OCI-M2 (cell line): ENCODE results near the gene REXO2.

Source experiments
- DNase-seq: peaks from one replicate; lab custom pipeline; 2025; ENCODE audit not compliant: unreplicated experiment; lab: John Stamatoyannopoulos, UW

The REXO2 gene

DNA sequence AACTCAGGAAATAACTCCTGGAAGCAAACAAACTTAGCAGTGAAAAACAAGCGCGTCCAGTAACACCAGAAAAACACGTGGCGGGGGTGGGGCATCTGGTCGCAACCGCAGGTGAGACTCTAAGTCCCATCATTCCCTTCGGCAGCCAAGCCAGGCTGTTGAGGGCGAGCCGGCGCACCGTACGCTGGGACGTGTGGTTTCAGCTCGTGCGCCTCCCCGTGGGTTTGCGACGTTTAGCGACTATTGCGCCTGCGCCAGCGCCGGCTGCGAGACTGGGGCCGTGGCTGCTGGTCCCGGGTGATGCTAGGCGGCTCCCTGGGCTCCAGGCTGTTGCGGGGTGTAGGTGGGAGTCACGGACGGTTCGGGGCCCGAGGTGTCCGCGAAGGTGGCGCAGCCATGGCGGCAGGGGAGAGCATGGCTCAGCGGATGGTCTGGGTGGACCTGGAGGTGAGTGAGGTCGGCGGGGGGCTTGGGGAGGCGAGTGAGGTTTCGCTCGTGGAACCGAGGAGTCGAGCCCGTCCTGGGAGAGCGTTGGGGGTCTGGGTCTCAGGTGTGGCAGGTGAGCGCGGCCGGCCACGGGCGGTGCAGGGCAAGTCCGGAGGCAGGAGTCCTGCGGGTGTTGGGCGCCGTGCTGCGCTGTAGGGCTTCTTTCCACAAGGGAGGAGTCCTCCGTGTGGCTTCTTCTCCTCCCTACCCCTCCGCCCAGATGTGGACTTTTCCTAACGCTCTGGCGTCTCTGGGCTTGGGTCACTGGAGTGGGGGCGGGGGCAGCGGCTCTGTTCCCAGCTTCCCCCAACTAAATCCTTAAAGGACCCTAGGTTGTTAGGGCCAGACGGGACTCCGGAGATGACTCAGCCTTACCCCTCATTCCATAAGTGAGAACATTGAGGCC, at the start of gene REXO2:
TSS of gene REXO2 (plus strand) at position 239 of the 892 bp plus-strand sequence. CDS start at position 301, 62 bp downstream.
- peak; percentile 13 for DNase-seq

DNA sequence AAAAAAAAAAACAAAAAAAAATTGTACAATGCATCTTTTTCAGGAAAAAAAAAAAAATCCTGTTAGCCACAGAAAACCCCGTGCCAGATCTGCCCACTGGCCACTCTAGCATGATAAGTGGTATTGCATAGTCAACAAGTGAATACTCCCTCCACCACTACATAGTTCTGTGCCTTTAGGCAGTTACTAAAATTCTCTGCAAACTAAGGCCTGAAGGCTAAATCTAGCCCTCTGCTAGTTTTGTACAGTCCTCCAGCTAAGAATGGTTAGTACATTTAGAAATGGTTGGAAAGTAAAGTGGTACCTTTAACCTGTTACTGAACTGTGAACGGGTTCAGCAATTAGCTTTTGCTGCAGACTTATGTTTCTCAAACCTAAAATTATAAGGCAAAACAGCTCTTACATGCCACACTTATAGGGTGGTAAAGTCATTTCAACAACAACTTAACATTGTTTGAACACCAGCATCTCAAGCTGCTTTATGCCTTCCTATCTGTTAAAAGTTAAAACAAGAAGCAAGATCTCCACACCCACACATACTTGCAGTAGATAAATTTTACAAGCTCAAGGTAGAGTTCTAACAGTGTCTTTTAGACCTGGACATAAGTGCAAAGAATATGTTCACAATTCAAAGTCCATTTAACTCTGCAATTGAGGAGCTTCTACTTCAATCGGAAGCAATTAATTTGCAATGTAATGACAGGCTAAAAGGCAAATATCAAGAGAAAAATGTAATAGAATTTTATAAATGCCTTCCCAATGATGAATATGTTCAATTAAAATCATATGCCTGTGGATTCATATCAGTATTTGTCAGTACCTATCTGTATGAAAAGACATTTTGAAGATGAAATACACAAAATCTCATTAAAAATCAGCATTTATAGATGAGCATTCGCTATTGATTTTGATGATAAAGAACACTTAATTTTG, 46.3 kb upstream of the REXO2 start:
- DNase-seq, result no peak

DNA sequence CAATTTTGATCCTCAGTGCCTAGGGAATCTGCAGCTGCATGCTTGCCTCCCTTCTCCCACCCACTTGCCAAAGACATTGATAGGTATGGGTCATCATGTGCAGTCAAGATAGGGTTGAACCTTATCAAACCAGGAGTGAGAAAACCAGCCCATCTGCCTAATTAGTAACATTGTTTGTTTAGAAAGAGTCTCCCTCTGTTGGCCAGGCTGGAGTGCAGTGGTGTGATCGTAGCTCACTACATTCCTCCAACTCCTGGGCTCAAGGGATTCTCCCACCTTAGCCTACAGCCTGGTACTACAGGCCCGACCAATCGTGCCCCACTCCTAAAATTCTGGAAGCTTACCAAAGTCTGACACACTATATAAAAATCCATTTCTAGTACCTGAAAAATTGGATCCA, 43.5 kb upstream of the REXO2 start:
- DNase-seq, result no peak

DNA sequence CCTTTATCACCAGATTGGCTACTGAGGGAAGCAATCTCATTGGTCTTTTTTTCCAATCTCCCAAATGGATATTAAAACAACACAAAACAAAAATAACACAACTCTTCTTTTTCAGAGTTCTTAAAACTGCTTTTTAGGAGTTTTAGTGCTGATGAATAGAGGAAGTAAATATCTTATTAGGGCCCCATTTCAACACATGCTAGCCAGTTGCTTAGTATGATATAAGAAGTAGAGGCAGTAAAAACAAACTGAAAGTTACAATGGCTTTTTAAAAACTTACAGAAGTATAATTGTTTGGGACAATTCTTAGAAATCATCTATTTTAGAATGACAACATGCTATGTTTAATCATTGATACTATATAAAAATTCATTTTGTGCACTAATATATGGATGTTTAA, 42.4 kb upstream of the REXO2 start:
- DNase-seq, result no peak

DNA sequence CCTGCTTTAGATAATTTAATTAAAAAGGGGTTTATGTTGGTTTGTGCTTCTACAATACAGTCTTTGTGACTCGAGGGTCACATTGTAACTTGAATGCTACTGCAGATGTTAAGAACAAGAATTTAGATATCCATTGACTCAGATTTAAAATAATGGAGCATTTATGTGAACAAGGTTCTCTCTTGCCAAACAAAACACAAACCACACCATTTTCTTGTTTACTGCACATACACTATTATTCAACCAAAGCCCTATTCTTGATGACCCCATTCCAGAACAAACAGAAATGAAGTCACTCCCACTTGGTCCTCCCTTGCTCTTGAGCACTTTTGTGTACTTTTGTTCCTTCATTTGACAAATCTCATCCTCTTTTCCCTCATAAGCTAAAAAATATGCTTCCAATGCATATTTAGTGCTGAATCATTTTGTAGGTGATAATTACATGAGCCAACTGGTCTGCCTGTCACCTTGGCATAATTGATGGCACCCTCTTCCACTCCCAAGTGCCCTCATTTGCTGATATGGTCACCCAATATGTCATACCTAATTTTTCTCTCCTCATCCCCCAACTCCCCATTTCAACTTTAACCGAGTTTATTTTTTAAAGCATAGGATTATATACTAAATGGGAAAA, 41.8 kb upstream of the REXO2 start:
- DNase-seq, result no peak

DNA sequence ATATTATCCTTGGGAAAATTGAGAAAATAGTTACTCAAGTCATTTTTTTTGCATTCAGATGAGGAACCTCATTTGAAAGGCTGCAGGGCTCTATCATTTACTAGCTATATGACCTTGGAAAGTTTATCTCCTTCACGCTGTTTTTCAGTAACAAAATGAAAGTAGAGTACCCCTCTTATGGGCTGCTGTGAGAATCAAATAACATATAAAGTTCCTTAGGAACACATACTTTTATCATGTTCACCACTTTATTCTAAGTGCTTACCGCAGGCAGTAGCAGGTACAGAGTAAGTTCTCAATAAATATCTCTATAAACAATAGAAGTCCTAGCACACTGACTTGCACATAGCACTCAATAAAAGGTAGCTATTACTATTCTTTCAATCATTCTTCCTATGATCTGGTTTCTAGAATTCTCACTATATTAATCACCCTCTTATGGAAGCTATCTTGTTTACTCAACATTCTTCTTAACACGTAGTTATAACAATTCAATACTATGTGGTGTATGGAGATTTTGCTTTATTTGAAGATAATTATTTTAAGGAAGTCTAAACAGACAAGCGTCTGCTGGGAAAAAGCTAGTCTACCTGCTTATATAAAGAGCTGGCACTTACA, 40.9 kb upstream of the REXO2 start:
- DNase-seq, result no peak

DNA sequence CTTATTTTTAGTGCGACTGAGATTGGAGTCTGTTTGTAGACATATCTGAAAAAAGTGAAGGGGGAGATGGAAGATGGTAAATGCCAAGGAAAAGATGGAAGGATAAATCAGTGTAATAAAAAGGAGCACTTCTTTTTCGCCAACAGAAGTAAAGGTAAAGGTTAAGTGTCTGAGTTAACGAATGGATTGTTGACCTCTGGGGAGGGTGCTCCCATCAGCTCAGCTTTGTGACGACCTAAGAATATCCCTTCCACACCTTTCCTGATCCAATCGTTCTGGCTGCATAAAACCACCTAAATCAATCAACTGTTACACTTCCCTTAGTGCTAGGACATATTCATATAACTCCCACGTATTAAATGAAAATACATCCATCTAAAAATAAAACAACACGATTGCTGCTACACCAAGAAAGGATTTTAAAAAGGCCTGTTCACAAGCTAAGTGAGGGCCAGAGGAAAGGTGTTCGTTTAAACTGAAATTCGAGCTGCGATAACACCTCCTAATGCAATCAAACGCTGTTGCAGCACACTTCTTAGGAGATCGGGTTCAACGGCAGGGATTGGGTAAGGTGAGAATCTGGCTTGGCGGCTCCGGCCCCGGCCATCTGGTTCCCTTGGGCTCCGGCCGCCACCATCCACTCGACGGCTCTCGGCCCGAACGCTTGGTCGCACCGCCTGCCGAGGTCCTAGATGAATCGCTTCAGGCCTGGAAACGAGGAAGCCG, 39.6 kb upstream of the REXO2 start:
- no peak for DNase-seq

DNA sequence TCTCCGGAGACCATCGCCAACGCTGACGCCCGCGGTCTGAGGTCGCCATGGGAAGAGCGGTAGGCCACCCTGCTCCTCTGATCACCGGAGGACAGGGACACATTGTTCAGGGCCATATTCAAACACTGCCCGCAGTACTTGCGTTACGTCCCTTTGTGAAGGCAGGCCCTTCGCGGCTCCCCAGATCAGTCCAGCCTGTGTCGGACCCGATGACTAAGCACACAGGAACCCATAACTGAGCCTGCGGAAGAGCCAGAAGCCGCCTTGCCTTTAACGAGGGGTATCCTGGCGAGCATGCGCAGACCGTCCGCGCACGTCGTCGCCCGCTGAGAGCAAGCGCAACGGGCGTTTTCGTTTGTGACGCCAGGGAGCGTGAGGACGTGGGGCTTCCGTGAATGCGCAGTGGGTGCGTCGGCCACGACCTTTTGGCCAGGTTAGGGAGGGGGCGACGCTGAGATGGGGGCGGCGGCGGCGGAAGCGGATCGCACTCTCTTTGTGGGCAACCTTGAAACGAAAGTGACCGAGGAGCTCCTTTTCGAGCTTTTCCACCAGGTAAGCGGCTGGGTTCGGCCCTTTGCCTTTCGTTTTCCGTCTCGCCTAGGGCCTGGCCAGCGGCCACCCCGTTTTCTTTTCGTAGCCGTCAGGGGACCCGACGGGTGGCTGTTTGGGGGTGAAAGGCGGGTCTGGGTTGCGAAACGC, 38.9 kb upstream of the REXO2 start, which contains the start of the genes C11orf71 and RBM7:
TSS of gene C11orf71 (minus strand) at position 296 of the 699 bp plus-strand sequence. CDS start at position 116, 180 bp downstream.
TSS of gene RBM7 (plus strand) at position 451 of the 699 bp plus-strand sequence. CDS start at position 457, 6 bp downstream.
- DNase-seq, result peak; percentile 30

DNA sequence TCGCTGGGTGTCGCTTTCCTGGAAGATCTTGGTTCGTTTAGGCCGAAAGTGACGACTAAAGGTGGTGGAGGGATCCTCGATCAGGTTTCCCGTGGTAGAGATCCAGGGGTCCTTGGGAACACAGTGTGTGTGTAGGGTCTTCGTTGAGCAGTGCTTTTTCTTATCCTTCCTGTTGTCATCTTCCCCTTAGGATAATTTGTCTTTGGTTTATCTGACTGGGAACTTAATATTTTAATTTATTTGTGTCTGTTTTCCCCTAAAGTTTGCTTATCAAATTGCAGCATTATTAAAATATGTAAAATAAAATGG, 38.4 kb upstream of the REXO2 start:
- no peak for DNase-seq

DNA sequence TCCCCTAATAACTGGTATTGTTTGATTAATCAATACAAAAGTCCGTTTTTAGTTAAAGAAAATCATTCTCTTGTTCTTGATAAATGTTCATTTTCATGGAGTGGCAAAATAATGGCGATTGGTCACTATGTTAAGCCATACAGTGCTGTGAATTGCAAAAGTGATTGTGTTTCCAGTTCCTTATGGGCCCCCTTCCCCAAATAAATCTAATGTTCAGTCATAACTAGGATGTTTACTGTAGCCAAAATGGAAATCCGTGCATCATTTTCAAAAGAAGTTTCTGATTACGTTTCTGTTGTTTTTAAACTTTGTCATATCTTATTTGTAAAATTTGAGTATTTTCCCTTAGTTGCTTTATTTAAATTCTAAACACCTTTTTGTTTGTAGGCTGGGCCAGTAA, 38.0 kb upstream of the REXO2 start:
- no peak for DNase-seq

DNA sequence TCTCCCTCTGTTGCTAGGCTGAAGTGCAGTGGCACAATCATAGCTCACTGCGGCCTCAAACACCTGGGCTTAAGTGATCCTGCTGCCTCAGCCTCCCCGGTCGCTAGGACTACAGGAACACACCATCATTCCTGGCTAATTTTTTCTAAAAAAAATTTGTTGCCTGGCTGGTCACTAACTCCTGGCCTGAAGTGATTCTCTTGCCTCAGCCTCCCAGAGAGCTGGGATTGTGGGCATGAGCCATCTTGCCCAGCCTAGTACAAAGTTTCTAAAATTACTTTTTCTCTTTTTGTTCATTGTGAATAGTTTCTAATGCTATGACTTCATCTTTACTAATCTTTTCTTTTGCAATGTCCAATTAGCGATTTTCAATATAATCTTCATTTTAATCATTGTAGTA, 26.3 kb upstream of the REXO2 start:
- DNase-seq, result no peak

DNA sequence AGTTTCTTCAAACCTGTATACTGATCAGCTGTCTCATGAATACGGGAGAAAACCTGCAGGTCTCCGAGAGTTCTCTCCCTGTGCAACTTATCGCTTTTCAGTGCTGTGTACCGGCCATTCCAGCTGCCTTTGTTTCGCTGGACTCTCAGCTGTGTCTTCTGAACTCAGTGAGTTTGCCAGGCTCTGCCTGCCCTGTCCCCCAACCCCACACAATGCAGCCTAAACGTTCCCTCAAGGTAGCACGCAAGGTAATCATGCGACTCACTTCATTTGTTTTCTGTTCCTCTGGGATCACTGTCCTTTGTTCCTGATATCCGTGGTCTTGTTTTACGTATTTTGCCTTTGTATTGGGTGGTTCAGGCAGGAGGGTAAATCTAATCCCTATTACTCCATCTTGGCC, 25.3 kb upstream of the REXO2 start:
- DNase-seq, result no peak

DNA sequence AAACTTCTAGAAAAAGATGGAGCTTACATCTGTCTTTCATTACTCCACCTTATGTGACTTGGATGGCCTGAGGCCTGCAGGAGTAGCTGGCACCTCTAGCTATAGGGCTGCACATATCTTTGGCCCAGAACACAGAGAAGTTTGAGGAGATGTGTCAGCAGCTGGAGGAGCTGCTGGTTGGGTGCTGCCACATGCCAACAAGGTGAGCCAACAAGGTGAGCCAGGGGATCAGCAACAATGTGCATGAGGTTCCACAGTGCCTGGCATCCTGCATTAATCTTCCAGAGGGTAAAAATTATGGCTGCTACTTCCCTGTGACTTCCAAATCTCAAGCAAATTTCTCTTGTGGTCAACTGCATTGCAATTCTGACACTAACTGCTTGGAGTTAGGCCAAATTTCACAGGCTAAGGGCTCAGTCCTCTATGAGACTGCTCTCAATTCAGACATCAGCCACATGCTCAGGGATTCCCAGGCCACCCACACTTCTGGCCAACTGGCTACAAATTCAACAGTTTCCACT, 22.8 kb upstream of the REXO2 start:
- DNase-seq, result no peak

DNA sequence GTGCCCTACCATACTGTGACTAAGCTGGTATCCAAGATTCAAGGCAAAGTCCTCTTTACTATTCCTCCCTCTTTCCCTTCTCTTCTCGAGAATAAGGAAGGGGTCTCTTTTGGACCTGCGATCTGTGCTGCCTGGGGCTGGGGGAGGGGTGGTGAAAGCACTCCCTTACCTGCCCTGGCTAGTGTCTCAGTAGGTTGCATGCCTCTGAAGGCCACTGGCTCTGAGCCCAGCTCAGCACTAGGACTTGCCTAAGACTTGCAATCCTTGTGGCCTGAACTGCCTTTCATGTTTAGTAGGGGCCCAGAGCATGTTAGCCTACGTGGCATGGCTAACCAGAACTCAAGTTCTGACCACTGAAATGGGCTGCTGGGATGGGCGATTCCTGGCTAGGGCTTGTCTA, 13.0 kb upstream of the REXO2 start:
- no peak for DNase-seq

DNA sequence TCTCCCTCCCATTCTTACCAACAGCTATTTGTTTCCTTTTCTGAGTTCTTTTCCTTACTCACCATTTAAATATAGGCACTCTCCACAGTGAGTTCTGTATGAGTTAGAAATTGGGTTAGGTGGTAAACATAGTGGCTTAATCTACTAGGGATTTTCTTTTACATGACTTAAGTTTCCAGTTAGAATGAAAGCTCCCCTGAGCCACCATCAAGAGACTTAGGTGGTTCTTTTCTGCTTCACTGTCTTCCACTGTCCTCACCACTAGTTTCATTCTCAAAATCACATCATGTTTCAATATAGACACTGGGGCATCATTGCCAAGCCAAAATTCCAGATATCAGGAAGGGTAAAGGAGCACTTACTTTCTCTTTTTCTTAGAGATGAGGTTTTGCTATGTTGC, 9.0 kb upstream of the REXO2 start:
- DNase-seq, result no peak

DNA sequence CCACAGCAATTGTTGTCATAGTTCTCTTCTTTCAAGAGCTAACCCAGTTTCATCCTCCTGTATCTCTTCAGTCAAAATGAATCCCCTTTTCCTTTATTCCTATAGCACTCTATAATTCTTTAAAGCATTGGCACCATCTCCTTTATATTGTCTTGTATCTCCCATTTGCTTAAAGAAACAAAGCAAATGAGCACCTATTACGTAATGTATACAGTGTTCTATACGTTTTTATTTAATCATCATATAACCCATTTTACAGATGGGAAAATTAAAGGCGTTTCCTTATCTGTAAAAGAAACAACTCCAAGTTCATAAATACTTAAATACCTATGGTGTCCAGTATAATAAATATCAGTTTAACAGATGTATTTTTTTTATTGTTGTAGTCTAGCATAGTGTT, 6.4 kb upstream of the REXO2 start:
- DNase-seq, result no peak

DNA sequence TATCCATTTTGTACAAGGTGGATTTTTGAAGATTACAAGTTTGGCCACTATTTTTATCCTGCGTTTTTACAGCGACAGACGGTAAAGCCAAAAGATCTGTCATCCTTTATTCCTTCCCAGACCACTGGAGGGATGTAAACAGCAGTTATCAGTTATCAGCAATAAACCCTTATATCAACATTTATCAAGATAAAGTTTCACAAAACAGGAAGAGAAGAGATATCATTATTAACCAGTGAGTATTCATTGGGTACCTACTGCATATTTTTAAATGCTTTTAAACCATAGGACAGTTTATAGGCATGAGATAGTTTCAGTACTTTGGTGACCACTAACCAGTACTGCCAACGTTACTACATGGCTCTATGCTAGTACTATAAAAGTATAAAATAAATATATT, 5.9 kb upstream of the REXO2 start:
- DNase-seq, result no peak

DNA sequence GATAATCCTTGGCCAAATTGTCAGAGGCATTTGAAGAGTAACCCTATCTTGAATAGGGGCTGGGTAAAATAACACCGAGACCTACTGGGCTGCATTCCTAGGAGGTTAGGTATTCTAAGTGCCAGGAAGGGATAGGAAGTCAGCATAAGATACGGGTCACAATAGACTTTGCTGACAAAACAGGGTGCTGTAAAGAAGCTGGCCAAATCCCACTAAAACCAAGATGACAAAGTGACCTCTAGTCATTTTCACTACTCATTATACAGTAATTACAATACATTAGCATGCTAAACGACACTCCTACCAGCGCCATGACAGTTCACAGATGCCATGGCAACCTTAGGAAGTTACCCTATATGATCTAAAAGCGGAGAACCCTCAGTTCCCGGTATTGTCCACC, 964 bp upstream of the REXO2 start:
- no peak for DNase-seq

DNA sequence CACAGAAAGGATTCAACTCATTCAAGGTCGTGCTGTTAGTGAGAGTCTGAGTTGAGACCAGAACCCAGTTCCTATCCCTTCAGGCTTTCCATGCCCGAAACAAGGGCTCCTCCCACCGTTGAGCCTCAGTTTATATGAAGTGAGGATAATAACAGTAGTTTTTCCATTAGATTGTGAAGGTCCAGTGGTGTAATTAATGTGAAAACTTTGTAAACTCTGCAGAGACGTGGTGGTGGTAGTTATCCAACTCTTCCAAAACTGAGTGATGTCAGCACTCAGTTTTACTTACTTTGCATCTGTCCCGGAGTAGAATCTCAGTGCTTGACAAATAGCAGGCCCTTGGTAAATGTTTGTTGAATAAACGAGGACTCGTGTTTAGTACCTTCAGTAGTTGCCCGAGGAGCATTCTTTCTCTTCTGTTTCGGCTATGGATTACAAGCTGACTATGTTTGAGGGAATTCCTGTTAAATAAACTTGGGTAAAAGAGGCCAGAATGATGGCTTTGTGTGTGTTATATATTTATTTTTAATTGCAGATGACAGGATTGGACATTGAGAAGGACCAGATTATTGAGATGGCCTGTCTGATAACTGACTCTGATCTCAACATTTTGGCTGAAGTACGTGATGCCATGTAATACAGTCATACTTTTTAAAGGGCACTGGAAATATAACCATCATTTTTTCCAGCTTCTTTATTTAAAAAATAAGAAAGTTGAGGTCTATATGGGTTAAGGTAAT, 1.0 kb downstream of the REXO2 start:
- DNase-seq, result no peak
